Mesothelial cell of epicardium (in vitro differentiated cells): ENCODE results near the gene ZBTB7B. TPM values are rescaled to one million over a fixed set of nuclear protein-coding genes. Genes with fewer than 3 reads are reported as not detected.

Source experiments
- DNase-seq, 2 experiments: peaks; one replicate each; pipeline ENCODE4 v3.0.0; 2021; ENCODE audit warnings: low spot score in 2 of 2; ENCODE audit not compliant: unreplicated experiment in 2 of 2
- H3K27ac Mint-ChIP-seq: 2 replicates; pipeline ENCODE4 v1.8.0; 2021; ENCODE audit warnings: mixed read lengths
- H3K27me3 Mint-ChIP-seq: 2 replicates; pipeline ENCODE4 v1.8.0; 2021; ENCODE audit warnings: low read depth, mixed read lengths
- H3K36me3 Mint-ChIP-seq: 2 replicates; pipeline ENCODE4 v1.8.0; 2021; ENCODE audit warnings: mixed read lengths
- H3K4me1 Mint-ChIP-seq: 2 replicates; pipeline ENCODE4 v1.8.0; 2021; ENCODE audit warnings: mixed read lengths
- H3K4me3 Mint-ChIP-seq: 2 replicates; pipeline ENCODE4 v1.8.0; 2021; ENCODE audit warnings: mild to moderate bottlenecking, moderate library complexity, mixed read lengths
- H3K9me3 Mint-ChIP-seq: 2 replicates; pipeline ENCODE4 v1.8.0; 2021; ENCODE audit warnings: mixed read lengths
- CTCF ChIP-seq: fragments of 200-600 bp; sonication (generic); IDR thresholded peaks from one replicate; pipeline ENCODE4 v1.5.0; 2021; ENCODE audit warnings: antibody characterized with exemption; ENCODE audit not compliant: unreplicated experiment
- total RNA-seq: library from RNA; stranded (reverse); gene quantifications from 3 replicates; pipeline ENCODE4 v1.2.1, GENCODE V29; 2021

Gene ZBTB7B
- total RNA-seq, 1 donor from 2014 or later: 21.7 TPM

- no peak overlapping the region for H3K4me3 Mint-ChIP-seq
- H3K9me3 Mint-ChIP-seq: no peaks in the 10 kb centered on the region
- H3K36me3 Mint-ChIP-seq: peaks cover 12% of the 10 kb centered on the region
- peaks cover 9% of the 10 kb centered on the region for H3K4me1 Mint-ChIP-seq
- no peak overlapping the region for H3K27ac Mint-ChIP-seq
- no peak for TF ChIP-seq CTCF
- H3K27me3 Mint-ChIP-seq: no peaks in the 10 kb centered on the region
- DNase-seq: no peak
Measured at GRCh38 chr1:154988058-154988954, 14.3 kb upstream of the ZBTB7B start.

- TF ChIP-seq CTCF: no peak
- H3K4me1 Mint-ChIP-seq: peaks cover 3% of the 10 kb centered on the region
- H3K36me3 Mint-ChIP-seq: peaks cover 12% of the 10 kb centered on the region
- no peaks in the 10 kb centered on the region for H3K9me3 Mint-ChIP-seq
- no peak overlapping the region for H3K4me3 Mint-ChIP-seq
- no peaks in the 10 kb centered on the region for H3K27me3 Mint-ChIP-seq
- no peak for DNase-seq
- H3K27ac Mint-ChIP-seq: no peak overlapping the region
Measured at GRCh38 chr1:154989195-154989860, 13.3 kb upstream of the ZBTB7B start.

GRCh38 chr1:154990276-154990675 is 12.3 kb upstream of the ZBTB7B start:
- Mint-ChIP-seq H3K36me3 (peaks cover 12% of the 10 kb centered on the region), H3K9me3 (no peaks in the 10 kb centered on the region)
- DNase-seq: no peak

GRCh38 chr1:154992721-154993571 is 9.7 kb upstream of the ZBTB7B start:
- no peak overlapping the region for H3K4me3 Mint-ChIP-seq
- H3K27ac Mint-ChIP-seq: no peak overlapping the region
- DNase-seq: no peak
- H3K9me3 Mint-ChIP-seq: no peaks in the 10 kb centered on the region
- peaks cover 2% of the 10 kb centered on the region for H3K4me1 Mint-ChIP-seq
- no peak for TF ChIP-seq CTCF
- H3K27me3 Mint-ChIP-seq: no peaks in the 10 kb centered on the region
- H3K36me3 Mint-ChIP-seq: peaks cover 9% of the 10 kb centered on the region

More at GRCh38 chr1:154990276-154990675, 12.3 kb upstream of the ZBTB7B start:
- Mint-ChIP-seq H3K4me3 (no peak overlapping the region), H3K27me3 (no peaks in the 10 kb centered on the region), H3K4me1 (no peaks in the 10 kb centered on the region), H3K27ac (no peak overlapping the region)
- no peak for TF ChIP-seq CTCF

- Mint-ChIP-seq H3K4me1 (peaks cover 6% of the 10 kb centered on the region), H3K4me3 (no peak within 1 kb of the TSS), H3K27me3 (no peaks in the 10 kb centered on the region), H3K27ac (no peak within 1 kb of the TSS), H3K36me3 (peaks cover 6% of the 10 kb centered on the region), H3K9me3 (no peaks in the 10 kb centered on the region)
- DNase-seq: no peak
- no peak for TF ChIP-seq CTCF
Measured at GRCh38 chr1:154993572-154994268, 8.9 kb upstream of the ZBTB7B start, which contains the start of gene LENEP. Gene LENEP (plus strand): TSS chr1:154993586. CDS start chr1:154993608, 22 bp downstream.
